Measurements from ENCODE around the gene MYOZ2. TPM values are rescaled to one million over a fixed set of nuclear protein-coding genes. Genes with fewer than 3 reads are reported as not detected.

MYOZ2 gene
- total RNA-seq, 3 donors from 2014 or later (not counting 1 experiment from before 2014, with no cell fraction given) = not detected

DNA sequence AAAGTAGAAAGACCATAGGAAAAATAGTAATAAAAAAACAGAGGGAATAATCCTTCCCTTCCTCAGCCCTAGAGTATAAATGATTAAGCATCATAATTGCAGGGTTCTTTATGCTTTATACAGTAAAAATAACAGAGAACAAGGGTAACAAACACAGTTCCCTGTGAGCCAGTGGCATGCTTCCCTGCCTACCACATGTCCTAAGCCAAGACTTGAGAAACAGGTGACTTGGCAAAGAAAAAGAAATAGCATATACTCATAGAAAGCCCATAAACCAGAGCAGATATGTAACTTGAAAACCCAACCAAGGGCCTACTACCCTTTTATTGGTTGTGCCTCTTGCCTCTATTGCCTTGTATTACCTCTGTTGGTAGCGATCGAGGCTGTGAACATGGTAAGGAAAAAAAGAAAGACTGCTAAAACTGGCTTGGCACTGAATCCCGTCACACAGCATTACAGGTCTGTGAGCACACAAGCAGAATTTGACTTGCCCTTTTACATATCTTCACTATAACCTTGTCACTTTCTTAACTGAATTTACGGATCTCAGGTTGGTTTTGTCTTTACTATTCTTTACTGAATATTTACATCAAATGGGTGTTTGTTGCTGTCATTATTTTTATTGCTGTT, 30.9 kb upstream of the MYOZ2 start:
- Histone ChIP-seq H3K27me3 (ENCODE audit: control insufficient read depth, insufficient read depth, low read length) (no peaks in the 10 kb centered on the region), H3K4me3 (ENCODE audit: low read length) (no peak overlapping the region), H3K4me1 (ENCODE audit: control insufficient read depth, insufficient read depth, low read length) (no peaks in the 10 kb centered on the region), H3K36me3 (ENCODE audit: control insufficient read depth, insufficient read depth, low read length) (no peaks in the 10 kb centered on the region), H3K27ac (ENCODE audit: low read length) (no peak overlapping the region), H3K9me3 (ENCODE audit: control insufficient read depth, insufficient read depth, low read length) (no peaks in the 10 kb centered on the region)
- ATAC-seq (no peak), DNase-seq (no peak)
- Mint-ChIP-seq H3K9me3 (no peaks in the 10 kb centered on the region), H3K4me3 (no peak overlapping the region), H3K36me3 (no peaks in the 10 kb centered on the region), H3K27ac (no peak overlapping the region), H3K27me3 (ENCODE audit: low read depth in 2 of 2) (peaks cover 3 to 11% of the 10 kb centered on the region in 2 donors), H3K4me1 (peaks cover 0 to 4% of the 10 kb centered on the region in 2 donors)
- 87% methylated on average over 3 of the region's 4 CpGs for WGBS (ENCODE audit: insufficient coverage)
- TF ChIP-seq, protein P1, sequence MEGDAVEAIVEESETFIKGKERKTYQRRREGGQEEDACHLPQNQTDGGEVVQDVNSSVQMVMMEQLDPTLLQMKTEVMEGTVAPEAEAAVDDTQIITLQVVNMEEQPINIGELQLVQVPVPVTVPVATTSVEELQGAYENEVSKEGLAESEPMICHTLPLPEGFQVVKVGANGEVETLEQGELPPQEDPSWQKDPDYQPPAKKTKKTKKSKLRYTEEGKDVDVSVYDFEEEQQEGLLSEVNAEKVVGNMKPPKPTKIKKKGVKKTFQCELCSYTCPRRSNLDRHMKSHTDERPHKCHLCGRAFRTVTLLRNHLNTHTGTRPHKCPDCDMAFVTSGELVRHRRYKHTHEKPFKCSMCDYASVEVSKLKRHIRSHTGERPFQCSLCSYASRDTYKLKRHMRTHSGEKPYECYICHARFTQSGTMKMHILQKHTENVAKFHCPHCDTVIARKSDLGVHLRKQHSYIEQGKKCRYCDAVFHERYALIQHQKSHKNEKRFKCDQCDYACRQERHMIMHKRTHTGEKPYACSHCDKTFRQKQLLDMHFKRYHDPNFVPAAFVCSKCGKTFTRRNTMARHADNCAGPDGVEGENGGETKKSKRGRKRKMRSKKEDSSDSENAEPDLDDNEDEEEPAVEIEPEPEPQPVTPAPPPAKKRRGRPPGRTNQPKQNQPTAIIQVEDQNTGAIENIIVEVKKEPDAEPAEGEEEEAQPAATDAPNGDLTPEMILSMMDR (IDR thresholded peaks at IDR 0.05) = no peak
- intact Hi-C loops (cut with micrococcal nuclease) = no loop called here

DNA sequence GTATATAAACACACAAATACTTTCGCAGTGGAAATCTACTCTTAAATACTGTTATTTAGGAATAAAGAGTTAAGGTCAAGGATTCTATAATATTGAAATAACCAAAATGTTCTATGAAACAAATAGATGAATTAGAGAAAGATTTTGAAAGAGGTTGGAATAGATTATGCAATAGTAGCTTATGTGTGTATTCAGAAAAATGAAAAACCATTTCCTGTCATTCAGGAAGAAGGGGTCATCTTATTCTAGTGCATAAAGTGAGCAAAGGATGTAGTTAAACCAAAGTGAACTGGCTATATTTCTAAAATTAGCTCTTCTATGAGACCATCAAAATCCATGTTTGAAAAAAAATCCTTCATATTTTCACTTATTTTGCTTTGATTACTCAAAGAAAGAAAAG, 30.0 kb upstream of the MYOZ2 start:
- H3K27ac ChIP-seq (ENCODE audit: low read length) = no peak overlapping the region
- no peak for ATAC-seq
- H3K27me3 ChIP-seq (ENCODE audit: control insufficient read depth, insufficient read depth, low read length) = no peaks in the 10 kb centered on the region
- H3K4me1 ChIP-seq (ENCODE audit: control insufficient read depth, insufficient read depth, low read length) = no peaks in the 10 kb centered on the region
- Mint-ChIP-seq H3K27me3 (ENCODE audit: low read depth in 2 of 2) (peaks cover 2 to 6% of the 10 kb centered on the region in 2 donors), H3K36me3 (no peaks in the 10 kb centered on the region), H3K27ac (no peak overlapping the region), H3K9me3 (no peaks in the 10 kb centered on the region), H3K4me1 (peaks cover 0 to 4% of the 10 kb centered on the region in 2 donors), H3K4me3 (no peak overlapping the region)
- intact Hi-C loops (cut with micrococcal nuclease) = no loop called here
- H3K9me3 ChIP-seq (ENCODE audit: control insufficient read depth, insufficient read depth, low read length) = no peaks in the 10 kb centered on the region
- H3K4me3 ChIP-seq (ENCODE audit: low read length) = no peak overlapping the region
- WGBS (ENCODE audit: insufficient coverage) = no CpG with 5 or more reads among the region's 1 CpG
- TF ChIP-seq, protein P1 (IDR thresholded peaks at IDR 0.05) = no peak
- no peak for DNase-seq
- H3K36me3 ChIP-seq (ENCODE audit: control insufficient read depth, insufficient read depth, low read length) = no peaks in the 10 kb centered on the region

DNA sequence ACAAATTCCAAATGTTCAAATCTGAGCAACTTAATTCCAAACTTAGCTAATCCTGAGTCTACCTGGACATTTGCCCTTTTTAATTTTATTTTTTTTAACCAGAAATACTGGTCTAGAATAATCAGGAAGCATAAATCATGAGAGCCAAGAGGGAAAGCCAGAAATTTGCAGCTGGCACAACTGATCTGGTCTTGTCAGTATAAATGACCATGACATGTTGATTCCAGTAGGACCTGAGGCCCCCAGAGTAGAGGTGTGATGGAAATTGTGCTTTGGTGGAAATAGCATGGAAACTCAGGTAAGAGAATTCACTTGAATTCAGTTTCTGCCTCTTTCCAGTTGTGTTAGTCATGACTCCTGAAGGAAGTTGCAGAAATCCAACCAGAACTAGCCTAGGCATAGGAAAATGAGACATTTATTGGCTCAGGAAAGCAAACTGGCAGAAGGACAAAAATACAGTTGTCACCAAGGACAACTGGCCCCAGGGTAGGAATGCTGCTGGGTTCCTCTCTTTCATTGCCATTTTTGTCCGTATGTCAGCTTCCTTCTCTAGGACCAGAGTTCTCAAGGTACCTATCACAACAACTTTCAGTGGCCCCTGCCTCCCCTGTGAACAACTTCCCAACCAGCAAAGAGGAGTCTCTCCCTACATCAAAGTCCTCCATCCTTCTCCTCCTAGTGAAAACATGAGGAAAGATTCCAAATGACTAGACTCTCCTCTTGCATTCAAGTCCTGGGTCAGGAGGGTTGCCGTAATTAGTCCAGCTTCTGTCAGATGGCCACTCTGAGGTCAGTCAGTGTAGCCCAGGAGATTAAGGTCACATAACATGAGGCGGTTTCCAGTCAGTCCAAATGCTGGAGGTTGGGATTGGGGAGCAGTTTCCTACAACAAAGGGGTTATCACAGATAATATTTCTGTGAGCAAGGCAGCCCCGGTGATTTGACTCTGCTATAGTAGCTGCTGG, 29.3 kb upstream of the MYOZ2 start:
- no peaks in the 10 kb centered on the region for H3K36me3 ChIP-seq (ENCODE audit: control insufficient read depth, insufficient read depth, low read length)
- intact Hi-C loops (cut with micrococcal nuclease) = no loop called here
- H3K27ac ChIP-seq (ENCODE audit: low read length) = no peak overlapping the region
- H3K4me3 Mint-ChIP-seq = no peak overlapping the region
- no peaks in the 10 kb centered on the region for H3K27me3 ChIP-seq (ENCODE audit: control insufficient read depth, insufficient read depth, low read length)
- no peak overlapping the region for H3K27ac Mint-ChIP-seq
- no peaks in the 10 kb centered on the region for H3K9me3 Mint-ChIP-seq
- DNase-seq = no peak
- no peak for ATAC-seq
- H3K27me3 Mint-ChIP-seq (ENCODE audit: low read depth in 2 of 2) = peaks cover 0 to 2% of the 10 kb centered on the region in 2 donors
- no peaks in the 10 kb centered on the region for H3K4me1 ChIP-seq (ENCODE audit: control insufficient read depth, insufficient read depth, low read length)
- H3K36me3 Mint-ChIP-seq = no peaks in the 10 kb centered on the region
- no peak overlapping the region for H3K4me3 ChIP-seq (ENCODE audit: low read length)
- TF ChIP-seq, protein P1 (IDR thresholded peaks at IDR 0.05) = no peak
- H3K9me3 ChIP-seq (ENCODE audit: control insufficient read depth, insufficient read depth, low read length) = no peaks in the 10 kb centered on the region
- H3K4me1 Mint-ChIP-seq = peaks cover 0 to 4% of the 10 kb centered on the region in 2 donors
- 87% methylated on average over 3 of the region's 4 CpGs for WGBS (ENCODE audit: insufficient coverage)

Measured in natural killer cell (primary cell).